Neural progenitor cell (in vitro differentiated cells): ENCODE measurements around the gene OVCA2.

Source experiments
- EZH2 ChIP-seq: fragments of 200-600 bp; sonication (generic); IDR thresholded peaks from 2 replicates; pipeline ENCODE4 v1.6.1; 2017; ENCODE audit warnings: antibody characterized with exemption, mild to moderate bottlenecking, moderate library complexity
- EZH2phosphoT487 ChIP-seq: fragments of 200-600 bp; sonication (generic); IDR thresholded peaks from 2 replicates; pipeline ENCODE4 v1.6.1; 2017; ENCODE audit warnings: antibody characterized with exemption
- TF ChIP-seq, protein P1 (sequence below): fragments of 200-600 bp; sonication (generic); IDR thresholded peaks from 2 replicates; pipeline ENCODE4 v1.5.1; 2017; ENCODE audit warnings: antibody characterized with exemption, mild to moderate bottlenecking

DNA sequence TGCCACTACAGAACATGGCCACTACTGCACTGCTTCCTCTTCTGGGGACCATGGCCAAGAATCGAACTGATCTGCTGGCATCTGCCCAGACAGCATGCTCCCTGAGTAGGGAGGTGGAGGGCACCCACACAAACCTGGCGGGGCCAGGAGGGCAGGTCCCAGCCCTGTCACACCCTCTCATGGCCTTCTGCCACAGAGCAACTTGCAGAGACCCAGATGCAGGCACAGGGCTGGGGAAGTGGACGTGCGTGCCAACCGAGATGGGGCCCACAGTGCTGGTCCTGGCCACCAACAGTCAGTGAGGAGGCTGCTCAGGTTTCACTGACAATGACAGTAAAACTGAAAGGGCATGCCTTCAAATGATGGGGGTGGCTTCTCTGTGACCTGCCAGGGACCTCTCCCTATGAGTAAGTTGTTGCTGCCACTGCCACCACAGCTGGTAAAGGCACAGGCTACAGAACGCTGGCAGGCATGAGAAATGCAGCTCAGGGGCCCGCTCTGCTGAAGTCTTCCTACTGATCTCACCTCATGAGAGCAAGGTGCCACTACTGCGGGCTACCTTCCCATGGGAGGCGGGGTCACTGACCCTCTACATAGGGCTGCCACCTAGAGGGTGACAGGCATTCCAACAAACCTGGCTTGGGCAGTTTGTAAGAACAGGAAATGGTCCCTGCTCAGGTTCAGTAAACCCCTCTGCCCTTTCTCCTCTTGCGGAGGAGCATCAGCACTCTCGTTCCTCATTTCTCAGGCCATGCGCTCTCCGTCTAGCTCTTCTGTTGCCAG lies 28.6 kb downstream of the OVCA2 start:
- TF ChIP-seq, protein P1, sequence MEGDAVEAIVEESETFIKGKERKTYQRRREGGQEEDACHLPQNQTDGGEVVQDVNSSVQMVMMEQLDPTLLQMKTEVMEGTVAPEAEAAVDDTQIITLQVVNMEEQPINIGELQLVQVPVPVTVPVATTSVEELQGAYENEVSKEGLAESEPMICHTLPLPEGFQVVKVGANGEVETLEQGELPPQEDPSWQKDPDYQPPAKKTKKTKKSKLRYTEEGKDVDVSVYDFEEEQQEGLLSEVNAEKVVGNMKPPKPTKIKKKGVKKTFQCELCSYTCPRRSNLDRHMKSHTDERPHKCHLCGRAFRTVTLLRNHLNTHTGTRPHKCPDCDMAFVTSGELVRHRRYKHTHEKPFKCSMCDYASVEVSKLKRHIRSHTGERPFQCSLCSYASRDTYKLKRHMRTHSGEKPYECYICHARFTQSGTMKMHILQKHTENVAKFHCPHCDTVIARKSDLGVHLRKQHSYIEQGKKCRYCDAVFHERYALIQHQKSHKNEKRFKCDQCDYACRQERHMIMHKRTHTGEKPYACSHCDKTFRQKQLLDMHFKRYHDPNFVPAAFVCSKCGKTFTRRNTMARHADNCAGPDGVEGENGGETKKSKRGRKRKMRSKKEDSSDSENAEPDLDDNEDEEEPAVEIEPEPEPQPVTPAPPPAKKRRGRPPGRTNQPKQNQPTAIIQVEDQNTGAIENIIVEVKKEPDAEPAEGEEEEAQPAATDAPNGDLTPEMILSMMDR = no peak
- TF ChIP-seq EZH2 (no peak), EZH2phosphoT487 (no peak)
